ENCODE data around the gene ZNF618. TPM values are rescaled to one million over a fixed set of nuclear protein-coding genes. Genes with fewer than 3 reads are reported as not detected.

The ZNF618 gene
- total and polyA plus RNA-seq, 2 experiments from 2014 or later = 12.1 to 22.1 TPM

GRCh38 chr9:114065304-114065703 lies 189.2 kb downstream of the ZNF618 start:
- Histone ChIP-seq H4K20me1 (replicated peaks; ENCODE audit: insufficient read depth) (no peaks in the 10 kb centered on the region; the same call in 1 of the 2 replicates), H3F3A (replicated peaks; ENCODE audit: low read depth) (no peaks in the 10 kb centered on the region), H3K79me2 (replicated peaks; ENCODE audit: insufficient read depth) (no peaks in the 10 kb centered on the region), H3K4me3 (no peak overlapping the region), H3K9me2 (ENCODE audit: insufficient read depth) (no peaks in the 10 kb centered on the region), H3K27me3 (ENCODE audit: insufficient read depth) (no peaks in the 10 kb centered on the region), H3K4me1 (ENCODE audit: insufficient read depth) (no peaks in the 10 kb centered on the region), H3K27ac (ENCODE audit: low read depth) (no peak overlapping the region), H3K4me2 (no peak overlapping the region), H2AFZ (no peak overlapping the region), H3K36me3 (ENCODE audit: insufficient read depth) (no peaks in the 10 kb centered on the region)
- no peaks in the 10 kb centered on the region for H3K9me3 Mint-ChIP-seq
- TF ChIP-seq REST (IDR thresholded peaks at IDR 0.05; ENCODE audit: unreplicated experiment) (no peak), CREB1 (CRISPR knock-in tag; IDR thresholded peaks at IDR 0.05; ENCODE audit: low read depth) (no peak), ZNF462 (CRISPR knock-in tag; IDR thresholded peaks at IDR 0.05) (no peak), ZNF114 (CRISPR knock-in tag; IDR thresholded peaks at IDR 0.05) (no peak), POLR2AphosphoS5 (IDR thresholded peaks at IDR 0.05; ENCODE audit: low read depth) (no peak), STAT1 (IDR thresholded peaks at IDR 0.05; ENCODE audit: unreplicated experiment) (no peak), ZNF331 (CRISPR knock-in tag; IDR thresholded peaks at IDR 0.05; ENCODE audit: low read depth) (no peak)
- DNase-seq (ENCODE audit: low spot score) (no peak), ATAC-seq (no peak)
- H3K27ac Mint-ChIP-seq = no peak overlapping the region
- H3K36me3 Mint-ChIP-seq (ENCODE audit: low read depth) = no peaks in the 10 kb centered on the region
- no peak overlapping the region for H3K4me3 Mint-ChIP-seq
- no peaks in the 10 kb centered on the region for H3K27me3 Mint-ChIP-seq (ENCODE audit: insufficient read depth, low read depth, poor library complexity)
- H3K4me1 Mint-ChIP-seq = no peaks in the 10 kb centered on the region
